HG03097 (cell line): ENCODE results near the gene NRBP1.

Experiments
- ATAC-seq: cut with Tn5 transposase; IDR thresholded peaks from one replicate; pipeline ENCODE4 v1.9.1; 2021; ENCODE audit not compliant: unreplicated experiment, low FRiP score

Gene NRBP1

DNA sequence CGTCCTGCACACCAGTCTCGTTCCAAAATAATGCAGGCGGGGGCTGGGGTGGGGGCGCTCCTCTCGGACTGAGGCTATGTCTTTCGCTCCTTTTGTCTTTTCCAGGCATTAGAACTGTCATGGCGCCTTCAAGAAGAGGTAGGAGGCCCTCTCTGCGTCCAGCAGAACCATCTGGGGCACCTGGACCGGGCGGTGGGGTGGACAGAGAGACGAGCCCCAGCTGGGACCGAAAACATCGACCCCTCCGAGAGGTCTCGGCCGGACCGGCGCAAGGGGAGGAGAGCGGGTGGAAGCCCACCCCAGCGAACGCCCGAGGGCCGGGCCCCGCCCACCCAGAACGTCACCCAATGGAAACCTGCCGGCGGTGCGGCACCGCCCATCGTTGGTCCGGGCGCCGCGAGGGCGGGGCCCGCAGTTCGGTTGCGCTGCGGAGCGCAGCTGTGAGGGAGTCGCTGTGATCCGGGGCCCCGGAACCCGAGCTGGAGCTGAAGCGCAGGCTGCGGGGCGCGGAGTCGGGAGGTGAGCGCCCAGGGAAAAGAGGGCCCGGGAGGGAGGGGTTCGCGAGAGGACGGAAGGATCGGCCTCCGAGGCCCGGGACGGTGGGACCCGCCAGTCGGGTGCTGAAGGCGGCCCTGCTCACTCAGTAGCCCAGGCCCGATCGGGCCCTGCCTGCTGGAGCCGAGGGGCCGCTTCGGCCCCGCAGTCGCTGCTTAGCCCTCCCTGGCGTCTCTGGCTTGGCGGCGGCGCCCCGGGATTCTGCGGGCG is at the start of gene NRBP1:
Gene NRBP1 (plus strand): TSS at position 419 of the 765 bp plus-strand sequence. CDS start 4,643 bp downstream, outside the sequence.
- peak; percentile 93 for ATAC-seq

DNA sequence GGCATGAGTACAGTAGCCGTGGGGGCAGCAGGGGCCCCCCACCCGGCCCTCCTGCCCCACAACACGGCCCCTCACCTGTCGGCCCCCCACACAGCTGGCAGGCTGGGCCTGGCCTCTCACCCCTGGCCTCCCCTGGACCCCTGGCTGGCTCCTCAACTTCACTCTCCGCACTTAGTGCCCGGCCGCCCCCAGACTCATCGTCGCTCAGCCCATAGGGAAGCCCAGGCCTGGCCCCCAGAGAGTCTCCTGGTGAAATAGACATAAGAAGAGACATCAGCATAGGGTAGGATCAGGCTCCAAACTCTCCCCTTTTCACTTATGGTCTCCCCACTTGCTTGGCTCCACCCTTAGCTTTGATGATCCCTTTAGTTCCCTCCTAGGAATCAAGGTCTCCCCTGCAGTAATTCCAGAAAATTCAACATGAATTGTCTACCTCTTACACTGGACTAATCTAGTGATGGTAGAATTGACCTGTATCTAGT is 49.6 kb upstream of the NRBP1 start:
- ATAC-seq: no peak

GRCh38 chr2:27379383-27379835 is 49.0 kb upstream of the NRBP1 start:
- no peak for ATAC-seq

GRCh38 chr2:27379836-27380625 is 48.4 kb upstream of the NRBP1 start:
- ATAC-seq: peak; percentile 29

GRCh38 chr2:27380626-27381545 is 47.5 kb upstream of the NRBP1 start, which contains the start of gene ZNF513:
TSS of gene ZNF513 (minus strand) at chr2:27380734. CDS start at chr2:27380526, 208 bp downstream.
- ATAC-seq: peak; percentile 62

DNA sequence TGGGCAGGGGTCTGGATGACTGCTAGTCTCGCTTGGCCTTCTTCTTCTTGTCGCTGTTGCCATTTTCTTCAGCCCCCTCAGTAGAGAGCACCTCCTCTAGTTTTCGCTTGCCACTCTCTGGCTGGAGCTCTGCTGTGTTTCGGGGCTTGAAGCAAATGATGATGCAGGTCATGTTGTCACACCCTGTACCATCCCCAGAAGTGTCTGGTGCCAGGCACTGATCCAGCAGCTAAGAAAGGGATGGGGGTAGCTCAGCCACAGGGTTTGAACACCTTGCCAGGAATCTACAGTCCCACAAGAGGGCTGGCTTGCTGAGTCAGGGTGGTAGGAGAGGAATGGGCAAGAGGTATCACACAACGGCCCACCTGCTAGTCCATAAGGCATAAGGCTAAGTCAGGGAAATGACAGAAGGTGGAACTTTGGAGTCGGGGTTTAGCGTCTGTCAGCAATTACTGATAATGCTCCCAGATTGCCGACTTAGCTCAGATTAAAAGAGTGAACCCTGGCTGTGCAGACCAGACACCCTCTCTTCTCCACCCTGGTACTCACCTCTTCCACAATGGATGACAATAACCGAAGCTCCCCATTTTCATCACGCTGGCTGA is 46.8 kb upstream of the NRBP1 start:
- ATAC-seq: no peak

- ATAC-seq: no peak
Measured at GRCh38 chr2:27390822-27391679, 37.4 kb upstream of the NRBP1 start.

DNA sequence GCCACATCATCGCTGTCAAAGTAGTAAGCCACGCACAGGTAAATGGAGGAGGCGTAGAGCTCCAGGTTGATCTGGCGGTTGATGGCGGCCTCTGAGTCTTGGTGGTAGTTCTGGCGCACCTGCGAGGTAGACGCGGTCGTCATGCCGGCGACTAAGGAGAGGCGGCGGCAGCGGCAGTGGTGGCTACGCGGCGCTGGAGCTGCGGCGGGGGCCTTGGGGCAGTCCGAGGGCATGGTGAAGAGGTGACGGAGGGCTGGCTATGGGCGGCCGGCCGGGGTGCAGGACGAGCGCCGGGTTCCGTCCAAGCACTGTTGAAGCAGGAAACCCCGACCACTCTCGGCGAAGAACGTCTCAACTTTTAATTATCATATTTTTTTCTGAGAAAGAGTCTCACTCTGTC is 35.2 kb upstream of the NRBP1 start:
- no peak for ATAC-seq

- ATAC-seq: no peak
Measured at GRCh38 chr2:27398962-27399361, 29.5 kb upstream of the NRBP1 start.

DNA sequence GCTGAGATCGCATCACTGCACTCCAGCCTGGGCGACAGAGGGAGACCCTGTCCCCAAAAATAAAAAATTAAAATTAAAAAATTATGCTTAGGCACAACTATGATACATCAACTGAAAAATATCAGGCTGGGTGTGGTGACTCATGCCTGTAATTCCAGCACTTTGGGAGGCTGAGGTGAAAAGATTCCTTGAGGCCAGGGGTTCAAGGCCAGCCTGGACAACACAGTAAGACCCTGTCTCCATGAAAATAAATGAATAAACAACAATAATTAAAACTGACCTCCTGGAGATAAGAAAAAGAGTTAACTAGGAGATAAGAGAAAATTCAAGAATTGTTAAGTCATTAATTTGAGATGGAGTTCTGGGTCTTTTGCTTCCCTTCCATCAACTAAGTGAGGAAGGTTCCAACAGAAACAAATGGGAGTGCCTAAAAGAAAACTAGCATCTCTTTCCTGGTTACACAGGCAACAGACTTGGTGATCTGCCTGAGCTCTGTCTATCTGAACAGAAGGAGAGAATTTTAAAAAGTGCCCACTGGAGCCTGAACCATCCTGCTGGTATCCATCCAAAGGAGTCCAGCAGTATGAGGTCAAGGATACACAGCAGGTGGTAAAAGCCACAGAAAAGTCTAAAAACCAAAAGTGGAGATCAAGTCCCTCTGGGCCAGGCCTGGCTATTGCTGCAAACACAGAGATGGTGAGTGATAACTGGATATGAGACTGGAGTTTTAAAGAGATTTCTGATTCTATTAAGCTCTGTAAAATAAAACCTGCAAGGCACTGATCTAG is 27.9 kb upstream of the NRBP1 start:
- ATAC-seq: no peak

DNA sequence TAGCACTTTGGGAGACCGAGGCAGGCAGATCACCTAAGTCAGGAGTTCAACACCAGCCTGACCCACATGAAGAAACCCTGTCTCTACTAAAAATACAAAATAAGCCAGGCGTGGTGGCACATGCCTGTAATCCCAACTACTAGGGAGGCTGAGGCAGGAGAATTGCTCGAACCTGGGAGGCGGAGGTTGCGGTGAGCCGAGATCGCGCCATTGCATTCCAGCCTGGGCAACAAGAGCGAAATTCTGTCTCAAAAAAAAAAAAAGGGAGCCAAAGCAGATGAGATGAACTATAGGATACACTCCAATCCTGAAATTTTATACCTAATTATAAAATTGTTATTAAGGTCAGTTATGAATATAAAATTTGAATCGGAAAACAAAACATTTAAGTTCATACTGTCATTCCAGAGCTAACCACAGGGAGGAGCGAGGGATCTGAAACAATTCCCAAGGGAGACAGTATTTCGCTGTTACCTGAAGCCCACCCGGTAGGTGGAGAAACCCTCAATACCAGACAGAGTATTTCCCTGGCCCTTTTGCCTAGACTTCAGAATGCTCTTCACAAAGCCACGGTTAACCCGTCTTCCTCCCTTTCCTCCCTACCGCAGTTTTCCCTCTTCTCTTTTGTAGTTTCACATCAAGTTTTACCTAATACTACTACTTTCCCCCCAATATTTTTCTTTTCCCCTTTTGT is 20.5 kb upstream of the NRBP1 start:
- no peak for ATAC-seq

DNA sequence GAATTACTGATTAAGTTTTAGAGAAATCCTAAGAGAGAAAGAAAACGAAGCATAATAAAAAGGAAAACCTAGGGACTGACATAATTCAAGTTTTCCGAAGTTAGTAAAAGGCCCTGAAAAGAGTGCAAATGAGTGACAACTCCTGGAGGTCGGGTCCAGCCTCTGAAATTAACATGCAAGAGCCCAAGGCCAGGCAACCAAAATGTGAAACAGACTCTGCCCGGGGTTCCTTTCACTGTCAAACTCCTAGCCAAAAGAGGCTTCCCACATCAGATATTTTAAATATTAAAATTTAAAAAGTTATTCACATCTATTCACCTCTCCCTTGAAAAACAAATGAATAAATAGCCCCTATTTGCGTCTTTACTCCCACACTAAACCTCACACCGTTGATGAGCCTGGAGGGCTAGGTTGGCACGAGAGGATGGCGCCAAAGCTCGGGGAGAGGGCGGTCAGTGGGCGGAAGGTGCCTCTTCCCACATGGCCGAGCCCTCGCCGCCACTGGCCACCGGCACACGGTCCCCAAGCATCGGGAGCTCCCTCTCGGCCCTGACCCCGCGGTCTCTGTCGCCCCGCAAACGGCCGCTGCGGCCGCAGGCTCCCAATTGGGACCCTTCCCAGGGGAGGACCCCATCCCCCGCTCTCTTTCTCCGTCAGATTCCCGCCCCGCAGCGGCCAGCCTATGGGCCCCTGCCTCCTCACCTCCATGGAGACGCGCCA is 19.7 kb upstream of the NRBP1 start:
- peak; percentile 33 for ATAC-seq

DNA sequence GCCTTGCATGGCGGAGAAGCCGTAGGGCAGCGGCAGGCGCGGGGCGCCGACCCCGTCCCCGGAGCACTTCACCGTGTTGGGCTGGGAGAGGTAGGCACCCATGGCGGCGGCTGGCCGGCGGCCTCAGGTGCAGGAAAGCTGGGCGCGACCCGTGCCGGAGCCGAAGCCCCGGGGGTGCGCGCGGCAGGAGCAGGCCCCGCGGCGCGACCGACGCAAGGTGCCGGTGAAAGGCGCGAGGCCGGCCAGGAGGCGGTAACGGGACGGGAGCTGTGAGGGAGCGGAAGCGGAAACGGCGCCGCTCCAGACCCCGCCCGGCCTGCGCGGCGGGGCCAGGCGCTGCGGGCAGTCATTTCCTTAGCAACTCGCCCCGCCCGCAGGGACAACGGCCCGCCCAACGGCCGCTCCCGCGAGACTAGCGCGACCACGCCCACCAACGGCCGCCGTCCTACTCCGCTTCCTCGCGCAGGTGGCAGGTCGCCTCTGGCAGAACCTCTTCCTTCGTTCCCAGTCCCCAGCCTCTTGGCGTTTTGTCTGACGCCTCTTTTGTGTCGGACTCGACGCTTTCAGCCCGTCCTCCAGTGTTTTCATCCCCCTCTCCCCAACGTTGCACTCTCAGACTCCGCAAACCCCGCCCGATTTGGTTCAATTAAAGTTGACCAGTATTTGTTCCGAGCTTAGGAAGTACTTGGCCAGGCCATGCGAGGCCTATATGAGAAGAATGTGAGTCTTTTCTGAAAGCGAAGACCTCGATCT is 18.9 kb upstream of the NRBP1 start, which contains the start of gene PPM1G:
Gene PPM1G (minus strand): TSS at position 271 of the 753 bp plus-strand sequence. CDS start 169 bp downstream, at position 102.
- ATAC-seq: peak; percentile 92

- no peak for ATAC-seq
Measured at GRCh38 chr2:27412419-27413152, 15.8 kb upstream of the NRBP1 start.

DNA sequence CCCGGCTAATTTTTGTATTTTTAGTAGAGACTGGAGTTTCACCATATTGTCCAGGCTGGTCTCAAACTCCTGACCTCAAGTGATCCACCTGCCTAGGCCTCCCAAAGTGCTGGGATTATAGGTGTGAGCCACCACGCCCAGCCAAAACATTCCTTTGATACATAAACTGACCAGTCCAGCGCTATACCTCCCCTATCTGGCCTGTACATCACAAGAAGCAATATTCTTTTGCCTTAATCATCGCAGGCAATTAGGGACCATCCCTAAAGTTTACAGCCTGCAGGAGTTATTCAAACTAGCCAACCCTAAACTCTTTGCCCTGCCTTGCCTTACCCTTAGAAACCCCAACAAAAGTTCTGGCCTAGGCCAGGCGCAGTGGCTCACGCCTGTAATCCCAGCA is 12.3 kb upstream of the NRBP1 start:
- ATAC-seq: no peak

DNA sequence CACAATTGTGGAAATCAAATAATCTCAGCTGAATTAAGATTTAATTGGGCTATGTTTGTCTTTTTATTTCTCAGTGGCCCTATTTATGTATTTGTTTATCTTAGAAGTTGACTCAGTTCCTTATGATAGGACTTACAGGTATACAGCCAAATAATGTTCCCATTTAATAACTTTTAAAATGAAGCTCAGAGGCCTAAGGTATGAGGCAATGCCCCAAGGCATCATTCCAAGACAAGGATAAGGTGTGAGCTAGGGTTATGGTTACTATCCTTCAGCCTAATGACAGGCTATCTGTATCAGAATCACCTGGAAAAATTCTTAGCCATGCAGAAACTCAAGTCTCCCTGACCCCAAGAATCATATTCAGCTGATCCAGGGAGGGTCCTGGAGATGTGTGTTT is 7.4 kb upstream of the NRBP1 start:
- ATAC-seq: no peak
